CD14-positive monocyte (primary cell): Measurements from ENCODE around the gene APOBEC3H. TPM values are rescaled to one million over a fixed set of nuclear protein-coding genes. Genes with fewer than 3 reads are reported as not detected.

Experiments
- DNase-seq, 3 donors: peaks; one replicate each; pipeline ENCODE4 v3.0.0-alpha.2; 2011 to 2022
- H2AFZ ChIP-seq: 2 replicates; pipeline ENCODE4 v1.6.0; 2012; ENCODE audit warnings: mild to moderate bottlenecking, low read depth, low read length, inconsistent platforms; ENCODE audit not compliant: insufficient read depth, poor library complexity, severe bottlenecking
- H3K27ac ChIP-seq, 2 donors: 1 replicate in 1 of 2; 2 replicates in 1 of 2; pipeline ENCODE4 v1.5.1; 2012 to 2013; ENCODE audit warnings: low read length in 2 of 2, control low read depth in 1 of 2, inconsistent platforms in 1 of 2, low read depth in 1 of 2, mild to moderate bottlenecking in 1 of 2
- H3K27me3 ChIP-seq, 2 donors: one replicate each; pipeline versions ENCODE4 v1.6.0 to v1.6.1; 2011 to 2013; ENCODE audit warnings: low read length in 2 of 2; ENCODE audit not compliant: control insufficient read depth in 2 of 2, insufficient read depth in 2 of 2
- H3K36me3 ChIP-seq, 2 donors: replicated peaks in 1 of 2; 1 replicate in 1 of 2; 2 replicates in 1 of 2; pipeline versions ENCODE4 v1.5.1 to v1.6.1; 2012 to 2013; ENCODE audit warnings: low read length in 2 of 2, control low read depth in 1 of 2, inconsistent platforms in 1 of 2, mild to moderate bottlenecking in 1 of 2; ENCODE audit not compliant: insufficient read depth in 2 of 2, control insufficient read depth in 1 of 2
- H3K4me1 ChIP-seq, 2 donors: 1 replicate in 1 of 2; 2 replicates in 1 of 2; pipeline versions ENCODE4 v1.5.1 to v1.6.1; 2012 to 2013; ENCODE audit warnings: low read length in 2 of 2, control low read depth in 1 of 2, inconsistent platforms in 1 of 2, mild to moderate bottlenecking in 1 of 2, moderate library complexity in 1 of 2; ENCODE audit not compliant: insufficient read depth in 2 of 2, control insufficient read depth in 1 of 2
- H3K4me2 ChIP-seq: replicated peaks from 2 replicates; pipeline ENCODE3; 2012; ENCODE audit warnings: low read length, moderate library complexity, mild to moderate bottlenecking; ENCODE audit not compliant: poor library complexity, severe bottlenecking; ENCODE audit errors: extremely low read depth
- H3K4me3 ChIP-seq, 3 experiments: fragments of 200-600 bp in 1 of 3; sonication (generic) in 1 of 3; replicated peaks in 1 of 3; 1 replicate in 2 of 3; 2 replicates in 1 of 3; pipeline ENCODE4 v1.5.1; 2011 to 2013; ENCODE audit warnings: low read length in 3 of 3, mild to moderate bottlenecking in 3 of 3, control low read depth in 2 of 3, low read depth in 2 of 3, inconsistent platforms in 1 of 3, moderate library complexity in 1 of 3
- H3K79me2 ChIP-seq: 2 replicates; pipeline ENCODE4 v1.6.0; 2012; ENCODE audit warnings: mild to moderate bottlenecking, control low read depth, inconsistent platforms, low read length, moderate library complexity; ENCODE audit not compliant: insufficient read depth
- H3K9ac ChIP-seq: 2 replicates; pipeline ENCODE4 v1.6.0; 2017; ENCODE audit warnings: low read length, mild to moderate bottlenecking; ENCODE audit not compliant: insufficient read depth, poor library complexity, severe bottlenecking
- H3K9me3 ChIP-seq, 2 donors: replicated peaks in 1 of 2; 1 replicate in 1 of 2; 2 replicates in 1 of 2; pipeline versions ENCODE4 v1.5.1 to v1.6.1; 2012 to 2013; ENCODE audit warnings: low read length in 2 of 2, control low read depth in 1 of 2; ENCODE audit not compliant: control insufficient read depth in 1 of 2, insufficient read depth in 1 of 2
- H4K20me1 ChIP-seq: 2 replicates; pipeline ENCODE4 v1.6.0; 2012; ENCODE audit warnings: mild to moderate bottlenecking, low read length, control low read depth, moderate library complexity; ENCODE audit not compliant: insufficient read depth
- H3K27ac Mint-ChIP-seq, 7 donors: one replicate each; pipeline ENCODE4 v1.8.0; 2020; ENCODE audit warnings: mild to moderate bottlenecking in 7 of 7, mixed read lengths in 7 of 7, moderate library complexity in 6 of 7, inconsistent platforms in 2 of 7
- H3K27me3 Mint-ChIP-seq, 3 donors: one replicate each; pipeline ENCODE4 v1.8.0; 2021 to 2022; ENCODE audit warnings: low read depth in 3 of 3, mild to moderate bottlenecking in 3 of 3, mixed read lengths in 3 of 3, moderate library complexity in 3 of 3, inconsistent platforms in 1 of 3
- H3K36me3 Mint-ChIP-seq, 2 donors: one replicate each; pipeline ENCODE4 v1.8.0; 2020; ENCODE audit warnings: mixed read lengths in 2 of 2, inconsistent platforms in 1 of 2, mild to moderate bottlenecking in 1 of 2
- H3K4me1 Mint-ChIP-seq: one replicate; pipeline ENCODE4 v1.8.0; 2020; ENCODE audit warnings: mild to moderate bottlenecking, mixed read lengths
- H3K4me3 Mint-ChIP-seq, 2 donors: one replicate each; pipeline ENCODE4 v1.8.0; 2020; ENCODE audit warnings: mild to moderate bottlenecking in 2 of 2, mixed read lengths in 2 of 2, moderate library complexity in 1 of 2
- H3K9me3 Mint-ChIP-seq, 7 donors: one replicate each; pipeline ENCODE4 v1.8.0; 2020 to 2022; ENCODE audit warnings: mixed read lengths in 7 of 7, mild to moderate bottlenecking in 6 of 7, moderate library complexity in 6 of 7, inconsistent platforms in 2 of 7
- CTCF ChIP-seq: fragments of 200-600 bp; IDR thresholded peaks from one replicate; pipeline ENCODE4 v1.8.0; 2022; ENCODE audit warnings: antibody characterized with exemption, mild to moderate bottlenecking
- WGBS: methylation state at CpG from one replicate; pipeline ENCODE4 v1.1.5; 2013; ENCODE audit warnings: missing lambda C conversion rate; ENCODE audit not compliant: insufficient coverage; 5-methylcytosine and 5-hydroxymethylcytosine counted together
- intact Hi-C, 2 donors: fragments of 100-400 bp; cut with micrococcal nuclease; formaldehyde crosslinking; loops; one replicate each; pipeline versions ENCODE4 v1.15.0 to v1.15.1; 2023
- polyA plus RNA-seq, 3 donors: library from polyadenylated mRNA; depleted of rRNA in 1 of 3; unstranded in 2 of 3; stranded (reverse) in 1 of 3; fragments of 300-500 nt in 2 of 3; fragments of >200 nt in 1 of 3; fragmentation: Illumina TruSeq in 2 of 3; gene quantifications; 1 replicate in 2 of 3; 2 replicates in 1 of 3; pipeline ENCODE4 v1.2.3, GENCODE V29; 2012 to 2021

The APOBEC3H gene
- polyA plus RNA-seq, 3 donors, result 0.28 TPM; not detected in 2

- no peak overlapping the region for H3K4me3 ChIP-seq
- Mint-ChIP-seq H3K4me1 (peaks cover 8% of the 10 kb centered on the region), H3K27me3 (peaks cover 0 to 4% (median 2%) of the 10 kb centered on the region in 3 donors), H3K4me3 (no peak overlapping the region), H3K9me3 (peaks cover 0 to 2% (median 0%) of the 10 kb centered on the region in 7 donors), H3K36me3 (peaks cover 7 to 10% of the 10 kb centered on the region in 2 donors), H3K27ac (peak overlapping the region in 1 of 7 donors; percentile 25)
- 94% methylated on average over 9 of the region's 9 CpGs for WGBS
- TF ChIP-seq CTCF, result no peak
- H3K9ac ChIP-seq, result no peak overlapping the region
- H3K4me1 ChIP-seq, result peaks cover 9 to 12% of the 10 kb centered on the region in 2 donors
- no peaks in the 10 kb centered on the region for H3K9me3 ChIP-seq
- H4K20me1 ChIP-seq, result no peaks in the 10 kb centered on the region
- H3K36me3 ChIP-seq, result no peaks in the 10 kb centered on the region
- H3K27ac ChIP-seq, result no peak overlapping the region
- H3K4me2 ChIP-seq, result no peak overlapping the region
- H2AFZ ChIP-seq, result no peak overlapping the region
- no peak for DNase-seq
- no peaks in the 10 kb centered on the region for H3K27me3 ChIP-seq
- H3K79me2 ChIP-seq, result no peaks in the 10 kb centered on the region
- intact Hi-C loops, result loop anchor here in 1 of 2 donors (10.0 kb wide), 2 partner anchors 125 to 225 kb away; no protein-coding TSS in a partner anchor
Observed at GRCh38 chr22:39129746-39130145, 32.7 kb downstream of the APOBEC3H start.

- Mint-ChIP-seq H3K36me3 (peaks cover 7 to 11% of the 10 kb centered on the region in 2 donors), H3K4me3 (no peak overlapping the region), H3K27ac (no peak overlapping the region), H3K27me3 (peaks cover 0 to 4% (median 3%) of the 10 kb centered on the region in 3 donors), H3K9me3 (peaks cover 0 to 2% (median 0%) of the 10 kb centered on the region in 7 donors), H3K4me1 (peaks cover 8% of the 10 kb centered on the region)
- H2AFZ ChIP-seq, result no peak overlapping the region
- no peaks in the 10 kb centered on the region for H3K27me3 ChIP-seq
- H3K9ac ChIP-seq, result no peak overlapping the region
- no peak for DNase-seq
- H3K27ac ChIP-seq, result no peak overlapping the region
- no peak for TF ChIP-seq CTCF
- intact Hi-C loops, result no loop called here
- H3K9me3 ChIP-seq, result no peaks in the 10 kb centered on the region
- H3K79me2 ChIP-seq, result no peaks in the 10 kb centered on the region
- no peak overlapping the region for H3K4me3 ChIP-seq
- H3K4me2 ChIP-seq, result no peak overlapping the region
- H4K20me1 ChIP-seq, result no peaks in the 10 kb centered on the region
- no peaks in the 10 kb centered on the region for H3K36me3 ChIP-seq
- WGBS, result 85% methylated on average over 8 of the region's 8 CpGs
- H3K4me1 ChIP-seq, result peaks cover 9 to 12% of the 10 kb centered on the region in 2 donors
Observed at GRCh38 chr22:39130152-39130704, 33.2 kb downstream of the APOBEC3H start.
